Activated CD4-positive, alpha-beta T cell treated with anti-CD3 and anti-CD28 coated beads for 36 hours (primary cell): ENCODE results near the gene BUD31. TPM values are rescaled to one million over a fixed set of nuclear protein-coding genes. Genes with fewer than 3 reads are reported as not detected.

Source experiments
- ATAC-seq: fragments of 200-7000 bp; cut with Tn5 transposase; one replicate; pipeline ENCODE4 v1.10.0; 2021; ENCODE audit warnings: mild to moderate bottlenecking, moderate library complexity
- CTCF ChIA-PET: fragments of 350-600 bp; sonication (Branson Sonifier 250); formaldehyde crosslinking; loops from one replicate; lab custom pipeline; 2021; ENCODE audit warnings: antibody characterized with exemption; lab: Charles Lee
- POLR2A ChIA-PET: fragments of 350-600 bp; sonication (Branson Sonifier 250); formaldehyde crosslinking; loops from one replicate; lab custom pipeline; 2021; ENCODE audit warnings: antibody characterized with exemption, inconsistent platforms; lab: Charles Lee
- DNase-seq: peaks from one replicate; pipeline ENCODE4 v3.0.0-alpha.2; 2020
- H3K27ac Mint-ChIP-seq: one replicate; pipeline ENCODE4 v1.8.0; 2021; ENCODE audit warnings: mixed read lengths
- H3K27me3 Mint-ChIP-seq: one replicate; pipeline ENCODE4 v1.8.0; 2021; ENCODE audit warnings: mixed read lengths
- H3K36me3 Mint-ChIP-seq: one replicate; pipeline ENCODE4 v1.8.0; 2021; ENCODE audit warnings: low read depth, mixed read lengths
- H3K4me1 Mint-ChIP-seq: one replicate; pipeline ENCODE4 v1.8.0; 2021; ENCODE audit warnings: mixed read lengths
- H3K4me3 Mint-ChIP-seq: one replicate; pipeline ENCODE4 v1.8.0; 2021; ENCODE audit warnings: mild to moderate bottlenecking, moderate library complexity, mixed read lengths
- H3K9me3 Mint-ChIP-seq: one replicate; pipeline ENCODE4 v1.8.0; 2021; ENCODE audit warnings: low read depth, mixed read lengths
- intact Hi-C, 2 experiments: fragments of 100-400 bp; cut with DNase I in 1 of 2; cut with micrococcal nuclease in 1 of 2; formaldehyde crosslinking; loops; one replicate each; pipeline versions ENCODE4 v1.14.2 to v1.15.1; 2022 to 2024; cut with DNase I, micrococcal nuclease
- total RNA-seq, 2 experiments: library from RNA; stranded (reverse); gene quantifications; one replicate each; pipeline ENCODE4 v1.2.3, GENCODE V29; 2021

Gene BUD31
- total RNA-seq, 2 experiments from 2014 or later, result 140 to 190 TPM

GRCh38 chr7:99390941-99391602 is 17.7 kb upstream of the BUD31 start:
- intact Hi-C loops, result loop anchor here in 1 of 2 experiments (5.0 kb wide), 1 partner anchor 46 kb away; the partner anchor contains the start of genes CPSF4 and PTCD1
- no peak overlapping the region for H3K4me3 Mint-ChIP-seq

GRCh38 chr7:99392046-99392445 is 16.7 kb upstream of the BUD31 start:
- H3K4me3 Mint-ChIP-seq, result no peak overlapping the region
- H3K27me3 Mint-ChIP-seq, result no peaks in the 10 kb centered on the region
- ChIA-PET CTCF (interaction anchor here (0.9 to 2.0 kb wide), 2 partner anchors 17 to 27 kb away, joined by 3 to 6 read pairs; partner anchors contain the start of gene BUD31), POLR2A (interaction anchor here (0.9 kb wide), 1 partner anchor 13 kb away, joined by 3 read pairs; no protein-coding TSS in a partner anchor)
- H3K36me3 Mint-ChIP-seq, result peaks cover 64% of the 10 kb centered on the region
- H3K27ac Mint-ChIP-seq, result no peak overlapping the region
- H3K4me1 Mint-ChIP-seq, result peaks cover 20% of the 10 kb centered on the region
- ATAC-seq, result no peak
- DNase-seq, result no peak
- no peaks in the 10 kb centered on the region for H3K9me3 Mint-ChIP-seq
- intact Hi-C loops, result loop anchor here in 1 of 2 experiments (2.0 to 5.0 kb wide), 2 partner anchors 15 to 45 kb away; partner anchors contain the start of genes CPSF4 and PTCD1

More at GRCh38 chr7:99390941-99391602, 17.7 kb upstream of the BUD31 start:
- POLR2A ChIA-PET, result interaction anchor here (0.6 kb wide), 1 partner anchor 17 kb away, joined by 8 read pairs; no protein-coding TSS in a partner anchor
- CTCF ChIA-PET, result interaction anchor here (0.7 to 0.9 kb wide), 2 partner anchors 18 to 279 kb away, joined by 3 read pairs; partner anchors contain the start of gene BUD31
- Mint-ChIP-seq H3K27me3 (no peaks in the 10 kb centered on the region), H3K36me3 (peaks cover 64% of the 10 kb centered on the region), H3K9me3 (no peaks in the 10 kb centered on the region), H3K4me1 (peaks cover 22% of the 10 kb centered on the region), H3K27ac (no peak overlapping the region)
- DNase-seq (no peak), ATAC-seq (no peak)

GRCh38 chr7:99392659-99393354 is 16.0 kb upstream of the BUD31 start:
- H3K27ac Mint-ChIP-seq, result peak overlapping the region; percentile 80
- peaks cover 20% of the 10 kb centered on the region for H3K4me1 Mint-ChIP-seq
- no peaks in the 10 kb centered on the region for H3K27me3 Mint-ChIP-seq
- ChIA-PET CTCF (interaction anchor here (0.6 to 2.0 kb wide), 3 partner anchors 16 to 28 kb away, joined by 3 to 6 read pairs (median 4); partner anchors contain the start of genes BUD31 and PDAP1), POLR2A (interaction anchor here (0.5 to 1.7 kb wide), 4 partner anchors 12 to 19 kb away, joined by 3 to 6 read pairs (median 3); partner anchors contain the start of genes BUD31 and PDAP1)
- intact Hi-C loops, result loop anchor here (1.0 to 5.0 kb wide), 5 partner anchors 12 to 44 kb away; partner anchors contain the start of genes ARPC1B (in 2 of the 2), BUD31 (in 1 of the 2), CPSF4 (in 1 of the 2) and PDAP1 (in 1 of the 2)
- H3K9me3 Mint-ChIP-seq, result no peaks in the 10 kb centered on the region
- H3K4me3 Mint-ChIP-seq, result peak overlapping the region; percentile 50
- peak; percentile 90 for ATAC-seq
- peak; percentile 89 for DNase-seq
- H3K36me3 Mint-ChIP-seq, result peaks cover 67% of the 10 kb centered on the region

GRCh38 chr7:99393355-99394187 is 15.2 kb upstream of the BUD31 start:
- peak overlapping the region; percentile 80 for H3K27ac Mint-ChIP-seq
- peak overlapping the region; percentile 50 for H3K4me3 Mint-ChIP-seq
- peaks cover 65% of the 10 kb centered on the region for H3K36me3 Mint-ChIP-seq
- no peaks in the 10 kb centered on the region for H3K27me3 Mint-ChIP-seq
- ChIA-PET CTCF (interaction anchor here (0.6 to 2.0 kb wide), 3 partner anchors 16 to 29 kb away, joined by 3 to 6 read pairs (median 3); partner anchors contain the start of gene BUD31), POLR2A (interaction anchor here (1.1 to 1.7 kb wide), 2 partner anchors 13 to 15 kb away, joined by 3 to 6 read pairs; partner anchors contain the start of genes BUD31 and PDAP1)
- DNase-seq (no peak), ATAC-seq (no peak)
- no peaks in the 10 kb centered on the region for H3K9me3 Mint-ChIP-seq
- intact Hi-C loops, result loop anchor here (1.0 to 5.0 kb wide), 5 partner anchors 12 to 44 kb away; partner anchors contain the start of genes ARPC1B (in 2 of the 2), BUD31 (in 1 of the 2), CPSF4 (in 1 of the 2) and PDAP1 (in 1 of the 2)
- peaks cover 20% of the 10 kb centered on the region for H3K4me1 Mint-ChIP-seq

- no peak overlapping the region for H3K27ac Mint-ChIP-seq
- CTCF ChIA-PET, result interaction anchor here (1.1 kb wide), 1 partner anchor 15 kb away, joined by 3 read pairs; the partner anchor contains the start of gene BUD31
- intact Hi-C loops, result loop anchor here in 1 of 2 experiments (5.0 kb wide), 1 partner anchor 43 kb away; the partner anchor contains the start of genes CPSF4 and PTCD1
- no peak for DNase-seq
- no peak for ATAC-seq
- no peaks in the 10 kb centered on the region for H3K9me3 Mint-ChIP-seq
- H3K4me3 Mint-ChIP-seq, result no peak overlapping the region
- H3K36me3 Mint-ChIP-seq, result peaks cover 66% of the 10 kb centered on the region
- H3K27me3 Mint-ChIP-seq, result no peaks in the 10 kb centered on the region
- peaks cover 20% of the 10 kb centered on the region for H3K4me1 Mint-ChIP-seq
- POLR2A ChIA-PET, result interaction anchor here (0.6 to 1.7 kb wide), 4 partner anchors 13 to 37 kb away, joined by 3 to 7 read pairs (median 5); partner anchors contain the start of genes BUD31 and PDAP1
These were observed 14.6 kb upstream of the BUD31 start for GRCh38 chr7:99394188-99394502.

GRCh38 chr7:99395616-99396327 is 13.0 kb upstream of the BUD31 start:
- Mint-ChIP-seq H3K4me1 (peaks cover 20% of the 10 kb centered on the region), H3K4me3 (no peak overlapping the region), H3K27ac (no peak overlapping the region), H3K36me3 (peaks cover 65% of the 10 kb centered on the region), H3K9me3 (no peaks in the 10 kb centered on the region), H3K27me3 (no peaks in the 10 kb centered on the region)
- DNase-seq (peak; percentile 14), ATAC-seq (no peak)
- intact Hi-C loops, result no loop called here
- ChIA-PET CTCF (interaction anchor here (1.2 kb wide), 1 partner anchor 11 kb away, joined by 5 read pairs; no protein-coding TSS in a partner anchor), POLR2A (no interaction called here)

GRCh38 chr7:99396418-99397296 is 12.1 kb upstream of the BUD31 start:
- H3K9me3 Mint-ChIP-seq, result no peaks in the 10 kb centered on the region
- ATAC-seq, result no peak
- no peak for DNase-seq
- intact Hi-C loops, result no loop called here
- no peak overlapping the region for H3K4me3 Mint-ChIP-seq
- H3K27me3 Mint-ChIP-seq, result no peaks in the 10 kb centered on the region
- peaks cover 66% of the 10 kb centered on the region for H3K36me3 Mint-ChIP-seq
- peak overlapping the region; percentile 51 for H3K27ac Mint-ChIP-seq
- peaks cover 19% of the 10 kb centered on the region for H3K4me1 Mint-ChIP-seq
- POLR2A ChIA-PET, result no interaction called here
- CTCF ChIA-PET, result interaction anchor here (1.2 kb wide), 1 partner anchor 10 kb away, joined by 5 read pairs; no protein-coding TSS in a partner anchor

GRCh38 chr7:99397297-99397983 is 11.3 kb upstream of the BUD31 start:
- H3K9me3 Mint-ChIP-seq, result no peaks in the 10 kb centered on the region
- H3K4me3 Mint-ChIP-seq, result no peak overlapping the region
- peaks cover 16% of the 10 kb centered on the region for H3K4me1 Mint-ChIP-seq
- H3K36me3 Mint-ChIP-seq, result peaks cover 61% of the 10 kb centered on the region
- ChIA-PET POLR2A (no interaction called here), CTCF (interaction anchor here (1.2 kb wide), 1 partner anchor 9 kb away, joined by 5 read pairs; no protein-coding TSS in a partner anchor)
- peak overlapping the region; percentile 3 for H3K27ac Mint-ChIP-seq
- DNase-seq (peak; percentile 15), ATAC-seq (no peak)
- H3K27me3 Mint-ChIP-seq, result no peaks in the 10 kb centered on the region
- intact Hi-C loops, result no loop called here
